HepG2 (cell line): Measurements from ENCODE around the gene CD34. TPM values are rescaled to one million over a fixed set of nuclear protein-coding genes. Genes with fewer than 3 reads are reported as not detected.

Source experiments
- ATAC-seq: fragments of 200-7000 bp; cut with Tn5 transposase; 3 replicates; pipeline ENCODE4 v1.9.1; 2020; ENCODE audit warnings: mild to moderate bottlenecking, moderate library complexity
- BruUV-seq: library from RNA; stranded (reverse); fragments of 400-500 nt; replicated peaks from 2 replicates; lab custom pipeline; 2021; lab: Mats Ljungman, UMichigan
- CTCF ChIA-PET: fragments of 300-600 bp; formaldehyde crosslinking; extraction: SDS; loops from one replicate; lab custom pipeline; 2021; ENCODE audit warnings: low total read pairs, inconsistent platforms, low intra/inter-chr PET ratio; lab: Yijun Ruan, JAX
- POLR2A ChIA-PET: fragments of 350-600 bp; sonication (Branson Sonifier 250); formaldehyde crosslinking; loops from one replicate; lab custom pipeline; 2020; ENCODE audit warnings: antibody characterized with exemption, inconsistent platforms; lab: Yijun Ruan, JAX
- DNase-seq: peaks from one replicate; pipeline ENCODE4 v3.0.0-alpha.2; 2015; ENCODE audit warnings: low spot score
- FAIRE-seq: peaks from 3 replicates; lab custom pipeline; 2011; peaks lifted over from hg19 to GRCh38; lab: Jason Lieb, UNC
- H2AFZ ChIP-seq: one replicate; pipeline ENCODE4 v1.6.1; 2011; ENCODE audit warnings: low read length, inconsistent platforms
- H3K27ac ChIP-seq: fragments of 300-600 bp; 3 replicates; pipeline ENCODE4 v1.8.0; 2011; ENCODE audit warnings: mixed run types, mild to moderate bottlenecking, mixed read lengths, low read length, inconsistent platforms; ENCODE audit not compliant: insufficient read depth; ENCODE audit errors: extremely low read length
- H3K27me3 ChIP-seq, 2 experiments: fragments of 200-600 bp in 1 of 2; 2 replicates in 1 of 2; 3 replicates in 1 of 2; pipeline versions ENCODE4 v1.6.0 to v1.8.0; 2011; ENCODE audit warnings: low read length in 2 of 2, mild to moderate bottlenecking in 2 of 2, moderate library complexity in 2 of 2, inconsistent platforms in 1 of 2; ENCODE audit not compliant: insufficient read depth in 2 of 2, control insufficient read depth in 1 of 2
- H3K36me3 ChIP-seq, 2 experiments: fragments of 200-600 bp in 1 of 2; replicated peaks in 1 of 2; 2 replicates in 1 of 2; 3 replicates in 1 of 2; pipeline versions ENCODE4 v1.5.1 to v1.8.0; 2011; ENCODE audit warnings: low read length in 2 of 2, inconsistent platforms in 1 of 2; ENCODE audit not compliant: insufficient read depth in 2 of 2, control insufficient read depth in 1 of 2
- H3K4me1 ChIP-seq: 2 replicates; pipeline ENCODE4 v1.5.1; 2012; ENCODE audit warnings: low read length, inconsistent platforms; ENCODE audit not compliant: insufficient read depth
- H3K4me2 ChIP-seq: 2 replicates; pipeline ENCODE4 v1.6.0; 2011; ENCODE audit warnings: low read depth, low read length, inconsistent platforms
- H3K4me3 ChIP-seq, 3 experiments: fragments of 200-600 bp in 1 of 3; sonication (generic), shearing (Covaris generic) in 1 of 3; replicated peaks in 1 of 3; 2 replicates each; pipeline ENCODE4 v1.5.1; 2011 to 2016; ENCODE audit warnings: low read length in 3 of 3, inconsistent platforms in 2 of 3, low read depth in 2 of 3, mild to moderate bottlenecking in 2 of 3, control low read depth in 1 of 3, mixed read lengths in 1 of 3; ENCODE audit not compliant: insufficient read depth in 1 of 3
- H3K79me2 ChIP-seq: one replicate; pipeline ENCODE4 v1.6.1; 2011; ENCODE audit warnings: low read length, inconsistent platforms; ENCODE audit not compliant: insufficient read depth
- H3K9ac ChIP-seq: 2 replicates; pipeline ENCODE4 v1.6.0; 2011; ENCODE audit warnings: mild to moderate bottlenecking, low read depth, low read length, inconsistent platforms; ENCODE audit not compliant: insufficient read depth
- H3K9me3 ChIP-seq: 2 replicates; pipeline ENCODE4 v1.5.1; 2012; ENCODE audit warnings: mild to moderate bottlenecking, low read length
- H4K20me1 ChIP-seq: 2 replicates; pipeline ENCODE4 v1.6.0; 2011; ENCODE audit warnings: inconsistent platforms, mild to moderate bottlenecking, low read length, moderate library complexity; ENCODE audit not compliant: insufficient read depth
- DNMT3B ChIP-seq: conservative IDR thresholded peaks from 2 replicates; pipeline ENCODE4 v1.6.1; 2016; ENCODE audit warnings: missing biosample characterization, control low read depth
- ELF3 ChIP-seq: IDR thresholded peaks from 2 replicates; pipeline ENCODE4 v1.6.1; 2016; ENCODE audit warnings: missing genetic modification reagents, missing compliant biosample characterization
- ELF4 ChIP-seq: sonication (generic); formaldehyde crosslinking; IDR thresholded peaks from 2 replicates; pipeline ENCODE4 v1.5.0; 2020; ENCODE audit warnings: missing genetic modification reagents, mild to moderate bottlenecking, moderate library complexity, borderline replicate concordance
- ETV5 ChIP-seq: IDR thresholded peaks from 2 replicates; pipeline ENCODE4 v1.6.1; 2018; ENCODE audit warnings: missing biosample characterization, missing genetic modification reagents, inconsistent platforms, borderline replicate concordance
- HNF1A ChIP-seq, 2 experiments: sonication (generic) in 1 of 2; formaldehyde crosslinking in 1 of 2; IDR thresholded peaks; 2 replicates each; pipeline versions ENCODE4 v1.4.0 to v1.6.1; 2016 to 2020; ENCODE audit warnings: borderline replicate concordance in 1 of 2, low read depth in 1 of 2, mild to moderate bottlenecking in 1 of 2, missing genetic modification reagents in 1 of 2
- KLF16 ChIP-seq, 2 experiments: sonication (generic) in 1 of 2; formaldehyde crosslinking in 1 of 2; IDR thresholded peaks; 2 replicates each; pipeline versions ENCODE4 v1.6.1 to v1.8.0; 2016 to 2023; ENCODE audit warnings: missing genetic modification reagents in 2 of 2, missing compliant biosample characterization in 1 of 2
- NR2F2 ChIP-seq: IDR thresholded peaks from 2 replicates; pipeline ENCODE4 v1.6.1; 2012; ENCODE audit warnings: low read depth, inconsistent platforms, borderline replicate concordance
- PAXIP1 ChIP-seq: sonication (generic); formaldehyde crosslinking; conservative IDR thresholded peaks from 2 replicates; pipeline ENCODE4 v1.4.0; 2020; ENCODE audit warnings: mild to moderate bottlenecking, missing genetic modification reagents, moderate library complexity
- RXRB ChIP-seq: IDR thresholded peaks from 2 replicates; pipeline ENCODE4 v1.6.1; 2016; ENCODE audit warnings: borderline replicate concordance, missing genetic modification reagents, missing compliant biosample characterization
- TEAD3 ChIP-seq: optimal IDR thresholded peaks from 2 replicates; pipeline ENCODE3; 2016; ENCODE audit warnings: borderline replicate concordance
- ZNF709 ChIP-seq: sonication (generic); formaldehyde crosslinking; IDR thresholded peaks from 2 replicates; pipeline ENCODE4 v1.5.0; 2020; ENCODE audit warnings: mild to moderate bottlenecking, missing genetic modification reagents
- ZNF788 ChIP-seq: sonication (generic); formaldehyde crosslinking; IDR thresholded peaks from 2 replicates; pipeline ENCODE4 v1.5.0; 2020; ENCODE audit warnings: mild to moderate bottlenecking, missing genetic modification reagents, borderline replicate concordance
- WGBS: methylation state at CpG from one replicate; pipeline ENCODE4 v1.1.6; 2017; ENCODE audit warnings: low lambda C conversion rate; 5-methylcytosine and 5-hydroxymethylcytosine counted together
- in situ Hi-C: cut with HindIII; loops from 2 replicates; pipeline ENCODE4 v1.10.0; 2017; ENCODE audit warnings: low pct_unique_long_range_greater_than_20kb; ENCODE audit not compliant: extremely low pct_ligation_motif_present
- intact Hi-C: fragments of 100-400 bp; cut with micrococcal nuclease; formaldehyde crosslinking; loops from one replicate; pipeline ENCODE4 v1.10.0; 2022; ENCODE audit not compliant: unreplicated experiment
- polyA plus RNA-seq, 8 experiments: library from polyadenylated mRNA; depleted of rRNA in 3 of 8; stranded (reverse) in 7 of 8; unstranded in 1 of 8; fragments of >200 nt; fragmentation: Illumina TruSeq in 4 of 8; extraction: Trizol in 4 of 8; gene quantifications; 2 replicates each; pipeline versions ENCODE4 v1.2.1 to v1.2.3, GENCODE V29; 2011 to 2016; ENCODE audit warnings: low read depth in 4 of 8, missing spikeins in 1 of 8, mixed read lengths in 1 of 8; ENCODE audit not compliant: insufficient read depth in 1 of 8
- total RNA-seq, 5 experiments: library from RNA; depleted of rRNA; stranded (reverse); fragments of >200 nt; fragmentation: Illumina TruSeq; extraction: Trizol; gene quantifications; 2 replicates each; pipeline ENCODE4 v1.2.3, GENCODE V29; 2016; ENCODE audit warnings: low read depth in 1 of 5

Gene CD34
- total and polyA plus RNA-seq, 2 of the 13 experiments (the other 11 are each of a cell fraction or from before 2014, with no cell fraction given) = not detected

GRCh38 chr1:207858806-207859205, 52.1 kb downstream of the CD34 start (continued):
- TF ChIP-seq PAXIP1 = peak; percentile 55
- TF ChIP-seq ETV5 (CRISPR knock-in tag) = peak; percentile 54; the same call in 1 of the 2 replicates
- TF ChIP-seq RXRB (CRISPR knock-in tag) = 0 out of 2 replicates have a peak, but pooled peaks have one; percentile 9
- TF ChIP-seq TEAD3 (CRISPR knock-in tag) = peak; percentile 30
- TF ChIP-seq ELF3 (CRISPR knock-in tag) = peak; percentile 51
- TF ChIP-seq, all 625 proteins: peak for 9

GRCh38 chr1:207858281-207858680, 52.6 kb downstream of the CD34 start:
- POLR2A ChIA-PET = no interaction called here
- ATAC-seq (no peak), FAIRE-seq (no peak), DNase-seq (no peak)
- Histone ChIP-seq H3K4me1 (peaks cover 30% of the 10 kb centered on the region), H3K79me2 (no peaks in the 10 kb centered on the region), H3K9ac (no peak overlapping the region), H3K4me3 (no peak overlapping the region), H2AFZ (no peak overlapping the region), H3K36me3 (peaks cover 0 to 5% of the 10 kb centered on the region in 2 experiments; a peak in 3 of 5 replicates), H3K4me2 (no peak overlapping the region), H4K20me1 (no peaks in the 10 kb centered on the region), H3K27me3 (no peaks in the 10 kb centered on the region)
- in situ Hi-C loops = no loop called here
- BruUV-seq = no TSS peak
- WGBS = 94% methylated on average over 1 of the region's 1 CpG
- intact Hi-C loops = no loop called here
- TF ChIP-seq ZNF788 (CRISPR knock-in tag) = no peak
- no peak for TF ChIP-seq DNMT3B (CRISPR knock-in tag)
- no peak for TF ChIP-seq KLF16 (CRISPR knock-in tag; IDR thresholded peaks at IDR 0.05)
- TF ChIP-seq ELF4 (CRISPR knock-in tag) = no peak
- no peak for TF ChIP-seq NR2F2
- TF ChIP-seq HNF1A (IDR thresholded peaks at IDR 0.05; ENCODE audit: low read depth) = no peak
- no peak for TF ChIP-seq HNF1A (CRISPR knock-in tag; IDR thresholded peaks at IDR 0.05; ENCODE audit: borderline replicate concordance)
- TF ChIP-seq ZNF709 = no peak
- TF ChIP-seq, all 625 proteins: peak for 0
- CTCF ChIA-PET = no interaction called here
- no peaks in the 10 kb centered on the region for H3K9me3 ChIP-seq
- no peak overlapping the region for H3K27ac ChIP-seq
